GM18861 (cell line): ENCODE data around the gene SLIT3.

Experiments used
- ATAC-seq: cut with Tn5 transposase; IDR thresholded peaks from one replicate; pipeline ENCODE4 v1.9.1; 2021; ENCODE audit not compliant: unreplicated experiment

SLIT3 gene

GRCh38 chr5:169009123-169009522 lies 291.8 kb downstream of the SLIT3 start:
- no peak for ATAC-seq

GRCh38 chr5:169006842-169007790 lies 293.8 kb downstream of the SLIT3 start:
- no peak for ATAC-seq

- no peak for ATAC-seq
These were observed 296.4 kb downstream of the SLIT3 start for GRCh38 chr5:169004551-169004950.

GRCh38 chr5:169003721-169004541 lies 297.0 kb downstream of the SLIT3 start:
- no peak for ATAC-seq

- ATAC-seq, result no peak
These were observed 297.9 kb downstream of the SLIT3 start for GRCh38 chr5:169002953-169003555.

GRCh38 chr5:169001394-169001793 lies 299.5 kb downstream of the SLIT3 start:
- ATAC-seq, result no peak

- no peak for ATAC-seq
These were observed 305.9 kb downstream of the SLIT3 start for GRCh38 chr5:168995024-168995423.

- no peak for ATAC-seq
These were observed 308.3 kb downstream of the SLIT3 start for GRCh38 chr5:168992687-168993086.

- ATAC-seq, result no peak
These were observed 308.9 kb downstream of the SLIT3 start for GRCh38 chr5:168992016-168992415.

- ATAC-seq, result no peak
These were observed 309.6 kb downstream of the SLIT3 start for GRCh38 chr5:168991311-168991710.

- no peak for ATAC-seq
These were observed 310.3 kb downstream of the SLIT3 start for GRCh38 chr5:168990679-168991078.

- ATAC-seq, result no peak
These were observed 311.0 kb downstream of the SLIT3 start for GRCh38 chr5:168989731-168990505.

GRCh38 chr5:168988699-168989098 lies 312.2 kb downstream of the SLIT3 start:
- no peak for ATAC-seq

GRCh38 chr5:168987543-168988300 lies 313.2 kb downstream of the SLIT3 start:
- ATAC-seq, result peak; percentile 70

GRCh38 chr5:168985454-168985853 lies 315.5 kb downstream of the SLIT3 start:
- ATAC-seq, result no peak

GRCh38 chr5:168984135-168984675 lies 316.7 kb downstream of the SLIT3 start:
- ATAC-seq, result no peak

- no peak for ATAC-seq
These were observed 321.8 kb downstream of the SLIT3 start for GRCh38 chr5:168979135-168979534.

- ATAC-seq, result no peak
These were observed 322.4 kb downstream of the SLIT3 start for GRCh38 chr5:168978500-168978899.

GRCh38 chr5:168978015-168978414 lies 322.9 kb downstream of the SLIT3 start:
- no peak for ATAC-seq
